H7 (cell line): ENCODE measurements around the gene FOXI1. TPM values are rescaled to one million over a fixed set of nuclear protein-coding genes. Genes with fewer than 3 reads are reported as not detected.
"Not testable (repeated sequence)": the region's sequence is repeated elsewhere in the genome, so short reads cannot be mapped to it uniquely, and the experiment has no call there.

Experiments
- DNase-seq: peaks from one replicate; pipeline ENCODE4 v3.0.0; 2012
- H3K27me3 ChIP-seq: 2 replicates; pipeline ENCODE4 v1.6.0; 2011; ENCODE audit warnings: mild to moderate bottlenecking, low read length; ENCODE audit not compliant: control insufficient read depth, insufficient read depth
- H3K36me3 ChIP-seq: replicated peaks from 2 replicates; pipeline ENCODE4 v1.5.1; 2011; ENCODE audit warnings: low read length; ENCODE audit not compliant: control insufficient read depth, insufficient read depth
- H3K4me3 ChIP-seq: 2 replicates; pipeline ENCODE4 v1.5.1; 2011; ENCODE audit warnings: low read depth, mild to moderate bottlenecking, control low read depth, low read length, moderate library complexity; ENCODE audit not compliant: insufficient read depth
- total RNA-seq: library from RNA; depleted of rRNA; stranded (reverse); fragments of >200 nt; shearing (Covaris generic); gene quantifications from 2 replicates; pipeline ENCODE4 v1.2.3, GENCODE V29; 2014

Gene FOXI1
- total RNA-seq, 1 experiment from 2014 or later = 0.07 TPM

GRCh38 chr5:170078458-170078857 is 27.2 kb upstream of the FOXI1 start:
- Histone ChIP-seq H3K36me3 (no peaks in the 10 kb centered on the region; the same call in 1 of the 2 replicates), H3K4me3 (no peak overlapping the region), H3K27me3 (no peaks in the 10 kb centered on the region; the same call in 1 of the 2 replicates)
- DNase-seq = no peak

- H3K27me3 ChIP-seq = no peaks in the 10 kb centered on the region; the same call in 1 of the 2 replicates
- H3K36me3 ChIP-seq = no peaks in the 10 kb centered on the region; the same call in 1 of the 2 replicates
- no peak overlapping the region for H3K4me3 ChIP-seq
- DNase-seq = no peak
Observed at GRCh38 chr5:170078931-170079330, 26.8 kb upstream of the FOXI1 start.

- H3K4me3 ChIP-seq = no peak overlapping the region
- H3K36me3 ChIP-seq = no peaks in the 10 kb centered on the region; the same call in 1 of the 2 replicates
- DNase-seq = no peak
- no peaks in the 10 kb centered on the region for H3K27me3 ChIP-seq
Observed at GRCh38 chr5:170080217-170080616, 25.5 kb upstream of the FOXI1 start.

- no peaks in the 10 kb centered on the region for H3K27me3 ChIP-seq
- DNase-seq = no peak
- H3K4me3 ChIP-seq = no peak overlapping the region
- H3K36me3 ChIP-seq = no peaks in the 10 kb centered on the region; the same call in 1 of the 2 replicates
Observed at GRCh38 chr5:170080786-170081445, 24.8 kb upstream of the FOXI1 start.

GRCh38 chr5:170081616-170082015 is 24.1 kb upstream of the FOXI1 start:
- Histone ChIP-seq H3K36me3 (no peaks in the 10 kb centered on the region), H3K4me3 (no peak overlapping the region), H3K27me3 (no peaks in the 10 kb centered on the region)
- no peak for DNase-seq

GRCh38 chr5:170082701-170083100 is 23.0 kb upstream of the FOXI1 start:
- DNase-seq = no peak
- H3K27me3 ChIP-seq = no peaks in the 10 kb centered on the region
- no peaks in the 10 kb centered on the region for H3K36me3 ChIP-seq

GRCh38 chr5:170087168-170087817 is 18.4 kb upstream of the FOXI1 start:
- H3K36me3 ChIP-seq = no peaks in the 10 kb centered on the region
- H3K4me3 ChIP-seq = no peak overlapping the region

More at GRCh38 chr5:170082701-170083100, 23.0 kb upstream of the FOXI1 start:
- no peak overlapping the region for H3K4me3 ChIP-seq

GRCh38 chr5:170092455-170093101 is 13.1 kb upstream of the FOXI1 start:
- H3K27me3 ChIP-seq = no peaks in the 10 kb centered on the region
- no peak for DNase-seq
- H3K36me3 ChIP-seq = no peaks in the 10 kb centered on the region
- H3K4me3 ChIP-seq = no peak overlapping the region

More at GRCh38 chr5:170087168-170087817, 18.4 kb upstream of the FOXI1 start:
- DNase-seq = no peak
- no peaks in the 10 kb centered on the region for H3K27me3 ChIP-seq

- H3K4me3 ChIP-seq, H3K27me3 ChIP-seq, H3K36me3 ChIP-seq, DNase-seq: not testable (repeated sequence)
Observed at GRCh38 chr5:170094329-170094728, 11.4 kb upstream of the FOXI1 start.

- no peaks in the 10 kb centered on the region for H3K27me3 ChIP-seq
- no peaks in the 10 kb centered on the region for H3K36me3 ChIP-seq
- no peak for DNase-seq
- no peak overlapping the region for H3K4me3 ChIP-seq
Observed at GRCh38 chr5:170095646-170096045, 10.1 kb upstream of the FOXI1 start.

GRCh38 chr5:170097934-170098333 is 7.8 kb upstream of the FOXI1 start:
- Histone ChIP-seq H3K36me3 (no peaks in the 10 kb centered on the region), H3K4me3 (no peak overlapping the region), H3K27me3 (no peaks in the 10 kb centered on the region)
- DNase-seq = no peak

- Histone ChIP-seq H3K27me3 (no peaks in the 10 kb centered on the region), H3K36me3 (no peaks in the 10 kb centered on the region), H3K4me3 (no peak overlapping the region)
- DNase-seq = peak; percentile 81
Observed at GRCh38 chr5:170100066-170100943, 5.4 kb upstream of the FOXI1 start.

GRCh38 chr5:170103447-170103846 is 2.2 kb upstream of the FOXI1 start:
- DNase-seq = no peak
- H3K27me3 ChIP-seq = peaks cover 2% of the 10 kb centered on the region

GRCh38 chr5:170104299-170104698 is 1.4 kb upstream of the FOXI1 start:
- peaks cover 2% of the 10 kb centered on the region for H3K27me3 ChIP-seq
- H3K4me3 ChIP-seq = no peak overlapping the region
- DNase-seq = no peak
- H3K36me3 ChIP-seq = no peaks in the 10 kb centered on the region

More at GRCh38 chr5:170103447-170103846, 2.2 kb upstream of the FOXI1 start:
- Histone ChIP-seq H3K4me3 (no peak overlapping the region), H3K36me3 (no peaks in the 10 kb centered on the region)
